Measurements from ENCODE around the gene CD209. TPM values are rescaled to one million over a fixed set of nuclear protein-coding genes. Genes with fewer than 3 reads are reported as not detected.

The CD209 gene
- total RNA-seq, 2 donors from 2014 or later, result 18.3 to 39.5 TPM

- no peak for ATAC-seq
- intact Hi-C loops (cut with DNase I), result no loop called here
- no peak for DNase-seq
Measured at GRCh38 chr19:7694499-7694898, 52.8 kb downstream of the CD209 start.

- DNase-seq (no peak), ATAC-seq (no peak)
- intact Hi-C loops (cut with DNase I), result no loop called here
Measured at GRCh38 chr19:7692417-7693088, 54.8 kb downstream of the CD209 start.

- no peak for DNase-seq
- intact Hi-C loops (cut with DNase I), result no loop called here
- ATAC-seq, result no peak
Measured at GRCh38 chr19:7691497-7691896, 55.8 kb downstream of the CD209 start.

- ATAC-seq (no peak), DNase-seq (no peak)
- intact Hi-C loops (cut with DNase I), result no loop called here
Measured at GRCh38 chr19:7690779-7691258, 56.5 kb downstream of the CD209 start.

Other genes with a start within 250 kb of the CD209 start
- gene ZNF358, start 231.4 kb downstream of the CD209 start, total RNA-seq, result 10 to 100 TPM; 75.3 to 82.4 TPM
- gene MCOLN1, start 224.9 kb downstream of the CD209 start, total RNA-seq, result 10 to 100 TPM; 21.2 to 25.0 TPM
- gene PNPLA6, start 211.8 kb downstream of the CD209 start, total RNA-seq, result 10 to 100 TPM; 59.2 to 61.7 TPM
- 1 to 10 TPM in 1 of 2 donors, under 1 TPM in 1; 0.73 to 2.0 TPM for gene CAMSAP3, start 151.7 kb downstream of the CD209 start, total RNA-seq
- 10 to 100 TPM; 18.1 to 24.1 TPM for gene XAB2, start 118.0 kb downstream of the CD209 start, total RNA-seq
- 100 to 1,000 TPM; 150 to 152 TPM for gene PET100, start 117.7 kb downstream of the CD209 start, total RNA-seq
- gene PCP2, start 113.8 kb downstream of the CD209 start, total RNA-seq, result not detected
- 10 to 100 TPM; 13.5 to 18.2 TPM for gene STXBP2, start 110.4 kb downstream of the CD209 start, total RNA-seq
- 1 to 10 TPM; 1.4 to 1.6 TPM for gene RETN, start 78.5 kb downstream of the CD209 start, total RNA-seq
- 1 to 10 TPM; 1.2 to 1.7 TPM for gene MCEMP1, start 70.4 kb downstream of the CD209 start, total RNA-seq
- 100 to 1,000 TPM in 1 of 2 donors, 10 to 100 TPM in 1; 82.6 to 108 TPM for gene TRAPPC5, start 66.7 kb downstream of the CD209 start, total RNA-seq
- 1 to 10 TPM in 1 of 2 donors, under 1 TPM in 1; 0.31 to 1.7 TPM for gene FCER2, start 45.4 kb downstream of the CD209 start, total RNA-seq
- gene CLEC4G, start 15.4 kb downstream of the CD209 start, total RNA-seq, result 1 to 10 TPM; 2.6 to 7.3 TPM
- under 1 TPM in 1 of 2 donors, not detected in 1; 0.29 TPM for gene CLEC4M, start 15.7 kb upstream of the CD209 start, total RNA-seq
- gene EVI5L, start 82.7 kb upstream of the CD209 start, total RNA-seq, result 10 to 100 TPM; 17.6 to 18.8 TPM
- gene PRR36, start 126.9 kb upstream of the CD209 start, total RNA-seq, result under 1 TPM; 0.10 to 0.24 TPM
- 1 to 10 TPM in 1 of 2 donors, under 1 TPM in 1; 0.88 to 1.7 TPM for gene LRRC8E, start 141.0 kb upstream of the CD209 start, total RNA-seq
- 10 to 100 TPM; 24.3 to 25.8 TPM for gene MAP2K7, start 156.3 kb upstream of the CD209 start, total RNA-seq
- gene TGFBR3L, start 167.3 kb upstream of the CD209 start, total RNA-seq, result 10 to 100 TPM in 1 of 2 donors, 1 to 10 TPM in 1; 9.7 to 13.6 TPM
- 10 to 100 TPM in 1 of 2 donors, 1 to 10 TPM in 1; 9.6 to 13.9 TPM for gene SNAPC2, start 172.8 kb upstream of the CD209 start, total RNA-seq
- gene CTXN1, start 178.6 kb upstream of the CD209 start, total RNA-seq, result under 1 TPM; 0.91 to 0.97 TPM
- gene TIMM44, start 196.1 kb upstream of the CD209 start, total RNA-seq, result 10 to 100 TPM; 70.6 to 73.8 TPM